GM12801 (cell line): ENCODE measurements around the gene NDST1.

Experiments used
- CTCF ChIP-seq: IDR thresholded peaks from one replicate; pipeline ENCODE4 v1.5.1; 2011; ENCODE audit warnings: control low read depth; ENCODE audit not compliant: insufficient read length; ENCODE audit errors: extremely low read depth

Gene NDST1

GRCh38 chr5:150529555-150529954 is 21.6 kb downstream of the NDST1 start:
- no peak for TF ChIP-seq CTCF

GRCh38 chr5:150530423-150530822 is 22.5 kb downstream of the NDST1 start:
- TF ChIP-seq CTCF: no peak

- TF ChIP-seq CTCF: no peak
Measured at GRCh38 chr5:150530951-150531588, 23.1 kb downstream of the NDST1 start.

- no peak for TF ChIP-seq CTCF
Measured at GRCh38 chr5:150531686-150532085, 23.8 kb downstream of the NDST1 start.

GRCh38 chr5:150532151-150532550 is 24.2 kb downstream of the NDST1 start:
- no peak for TF ChIP-seq CTCF

GRCh38 chr5:150532996-150533395 is 25.1 kb downstream of the NDST1 start:
- TF ChIP-seq CTCF: no peak

- no peak for TF ChIP-seq CTCF
Measured at GRCh38 chr5:150534811-150535210, 26.9 kb downstream of the NDST1 start.
